Measurements from ENCODE around the gene TPRA1. TPM values are rescaled to one million over a fixed set of nuclear protein-coding genes. Genes with fewer than 3 reads are reported as not detected.

The TPRA1 gene
- total RNA-seq, 4 donors from 2014 or later: 36.2 to 47.5 (median 43.2) TPM

DNA sequence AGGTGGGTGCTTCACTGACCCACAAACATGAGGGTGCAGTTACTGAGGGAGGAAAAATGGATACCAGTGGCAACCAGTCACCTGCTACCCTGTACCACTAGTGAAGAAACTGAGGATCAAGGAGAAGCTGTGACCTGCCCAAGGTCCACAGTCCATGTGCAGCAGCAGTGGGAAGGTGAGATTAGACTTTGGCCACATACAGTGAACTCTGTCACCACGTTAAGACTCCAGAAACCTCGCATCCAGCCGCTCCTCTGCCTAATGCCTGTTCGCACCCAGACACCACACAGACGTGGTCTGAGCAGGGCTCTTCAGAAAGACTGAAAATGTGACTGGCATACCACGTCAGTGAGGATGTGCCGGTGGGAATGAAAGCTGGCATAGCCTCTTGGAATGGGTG is 20.0 kb downstream of the TPRA1 start:
- H3K9me3 ChIP-seq: no peaks in the 10 kb centered on the region
- H3K4me3 ChIP-seq (replicated peaks in 1 of 3): no peak overlapping the region
- no peak for DNase-seq
- WGBS, 2 donors: 95 to 98% methylated on average over 7 of the region's 7 CpGs
- TF ChIP-seq POLR2A (IDR thresholded peaks at IDR 0.05): no peak
- TF ChIP-seq, protein P1, sequence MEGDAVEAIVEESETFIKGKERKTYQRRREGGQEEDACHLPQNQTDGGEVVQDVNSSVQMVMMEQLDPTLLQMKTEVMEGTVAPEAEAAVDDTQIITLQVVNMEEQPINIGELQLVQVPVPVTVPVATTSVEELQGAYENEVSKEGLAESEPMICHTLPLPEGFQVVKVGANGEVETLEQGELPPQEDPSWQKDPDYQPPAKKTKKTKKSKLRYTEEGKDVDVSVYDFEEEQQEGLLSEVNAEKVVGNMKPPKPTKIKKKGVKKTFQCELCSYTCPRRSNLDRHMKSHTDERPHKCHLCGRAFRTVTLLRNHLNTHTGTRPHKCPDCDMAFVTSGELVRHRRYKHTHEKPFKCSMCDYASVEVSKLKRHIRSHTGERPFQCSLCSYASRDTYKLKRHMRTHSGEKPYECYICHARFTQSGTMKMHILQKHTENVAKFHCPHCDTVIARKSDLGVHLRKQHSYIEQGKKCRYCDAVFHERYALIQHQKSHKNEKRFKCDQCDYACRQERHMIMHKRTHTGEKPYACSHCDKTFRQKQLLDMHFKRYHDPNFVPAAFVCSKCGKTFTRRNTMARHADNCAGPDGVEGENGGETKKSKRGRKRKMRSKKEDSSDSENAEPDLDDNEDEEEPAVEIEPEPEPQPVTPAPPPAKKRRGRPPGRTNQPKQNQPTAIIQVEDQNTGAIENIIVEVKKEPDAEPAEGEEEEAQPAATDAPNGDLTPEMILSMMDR (IDR thresholded peaks at IDR 0.05): no peak
- H3K27ac ChIP-seq: no peak overlapping the region
- H3K36me3 ChIP-seq: peaks cover 10 to 13% of the 10 kb centered on the region in 2 donors
- no peaks in the 10 kb centered on the region for H3K27me3 ChIP-seq
- H3K4me1 ChIP-seq: peaks cover 17 to 28% of the 10 kb centered on the region in 2 donors
- intact Hi-C loops (cut with DNase I): no loop called here

DNA sequence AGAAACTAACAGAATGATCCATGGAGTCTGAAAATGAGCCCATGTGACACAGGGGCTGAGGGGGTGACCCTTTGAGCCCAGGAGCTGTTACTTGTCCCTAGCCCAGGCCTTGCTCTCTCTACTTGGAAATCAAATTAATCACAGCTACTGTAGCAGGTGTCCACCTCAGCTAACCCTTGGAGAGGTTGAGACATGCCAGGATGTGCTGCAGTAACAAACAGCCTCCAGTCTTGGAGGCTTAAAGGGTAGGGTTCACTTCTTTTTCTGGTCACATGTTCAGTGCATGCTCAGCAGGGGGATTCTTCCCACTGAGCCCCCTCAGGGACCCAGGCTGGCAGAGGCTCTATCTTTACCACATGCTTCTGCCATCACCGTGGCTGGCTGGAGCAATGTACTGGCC is 21.4 kb downstream of the TPRA1 start:
- H3K4me1 ChIP-seq: peaks cover 17 to 24% of the 10 kb centered on the region in 2 donors
- intact Hi-C loops (cut with DNase I): no loop called here
- no peak for TF ChIP-seq POLR2A (IDR thresholded peaks at IDR 0.05)
- TF ChIP-seq, protein P1 (IDR thresholded peaks at IDR 0.05): no peak
- H3K9me3 ChIP-seq: no peaks in the 10 kb centered on the region
- no peak overlapping the region for H3K27ac ChIP-seq
- no peak for DNase-seq
- no peaks in the 10 kb centered on the region for H3K27me3 ChIP-seq
- 100% methylated on average over 1 of the region's 1 CpG; no CpG with 5 or more reads in 1 of the 2 donors for WGBS, 2 donors
- no peak overlapping the region for H3K4me3 ChIP-seq (replicated peaks in 1 of 3)
- peaks cover 10 to 13% of the 10 kb centered on the region in 2 donors for H3K36me3 ChIP-seq

DNA sequence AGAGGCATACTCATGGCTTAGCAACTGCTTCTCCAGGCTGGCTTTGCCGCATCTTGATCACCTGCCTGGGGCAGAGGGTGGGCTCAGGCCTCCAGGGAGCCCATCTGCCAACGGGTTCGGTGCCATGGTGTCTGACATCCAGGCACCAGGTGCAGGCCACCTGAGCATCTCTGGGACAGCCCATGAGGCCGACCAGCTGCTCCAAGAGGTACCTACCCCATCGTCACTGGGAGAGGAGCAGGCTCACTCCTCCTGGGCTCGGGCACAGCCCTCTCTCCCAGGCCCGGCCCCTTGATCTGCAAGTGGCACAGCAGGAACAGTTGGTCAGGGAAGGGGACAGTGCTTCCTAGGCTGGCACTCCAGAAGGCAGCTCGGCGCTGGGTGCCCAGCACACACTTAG is 21.9 kb downstream of the TPRA1 start:
- H3K9me3 ChIP-seq: no peaks in the 10 kb centered on the region
- TF ChIP-seq, protein P1 (IDR thresholded peaks at IDR 0.05): no peak
- no peak for TF ChIP-seq POLR2A (IDR thresholded peaks at IDR 0.05)
- no peak overlapping the region for H3K27ac ChIP-seq
- DNase-seq: no peak
- no peak overlapping the region for H3K4me3 ChIP-seq (replicated peaks in 1 of 3)
- 80% methylated on average over 2 of the region's 9 CpGs; no CpG with 5 or more reads in 1 of the 2 donors for WGBS, 2 donors
- intact Hi-C loops (cut with DNase I): no loop called here
- no peaks in the 10 kb centered on the region for H3K27me3 ChIP-seq
- H3K36me3 ChIP-seq: peaks cover 8 to 12% of the 10 kb centered on the region in 2 donors
- peaks cover 17 to 24% of the 10 kb centered on the region in 2 donors for H3K4me1 ChIP-seq

DNA sequence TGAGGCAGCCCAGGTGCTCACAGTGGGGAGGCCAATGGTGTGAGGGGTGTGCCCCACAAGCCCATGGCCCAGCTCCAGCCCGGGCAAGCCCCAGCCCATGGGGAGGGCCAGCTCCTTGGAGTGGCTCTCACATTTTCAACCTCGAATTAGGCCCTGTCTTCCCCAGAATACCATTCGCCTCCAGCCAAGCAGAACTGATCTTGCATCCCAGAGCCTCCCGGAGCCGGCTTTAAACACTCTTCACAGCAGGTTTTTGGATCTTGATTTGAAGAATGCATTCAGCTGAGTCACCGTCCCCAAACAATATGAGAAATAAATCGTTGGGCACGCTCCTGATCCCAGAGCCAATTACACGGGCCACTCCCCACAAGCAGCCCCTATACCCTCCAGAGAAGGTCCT is 23.7 kb downstream of the TPRA1 start:
- H3K4me3 ChIP-seq (replicated peaks in 1 of 3): no peak overlapping the region
- no peaks in the 10 kb centered on the region for H3K9me3 ChIP-seq
- DNase-seq: peak; percentile 91 to 92
- no peaks in the 10 kb centered on the region for H3K27me3 ChIP-seq
- H3K36me3 ChIP-seq: peaks cover 0 to 5% of the 10 kb centered on the region in 2 donors
- peaks cover 10 to 20% of the 10 kb centered on the region in 2 donors for H3K4me1 ChIP-seq
- TF ChIP-seq, protein P1 (IDR thresholded peaks at IDR 0.05): no peak
- TF ChIP-seq POLR2A (IDR thresholded peaks at IDR 0.05): no peak
- peak overlapping the region in 2 of 3 donors; percentile 52 to 65 for H3K27ac ChIP-seq
- intact Hi-C loops (cut with DNase I): no loop called here
- WGBS, 2 donors: 18% methylated on average over 4 to 9 of the region's 9 CpGs

DNA sequence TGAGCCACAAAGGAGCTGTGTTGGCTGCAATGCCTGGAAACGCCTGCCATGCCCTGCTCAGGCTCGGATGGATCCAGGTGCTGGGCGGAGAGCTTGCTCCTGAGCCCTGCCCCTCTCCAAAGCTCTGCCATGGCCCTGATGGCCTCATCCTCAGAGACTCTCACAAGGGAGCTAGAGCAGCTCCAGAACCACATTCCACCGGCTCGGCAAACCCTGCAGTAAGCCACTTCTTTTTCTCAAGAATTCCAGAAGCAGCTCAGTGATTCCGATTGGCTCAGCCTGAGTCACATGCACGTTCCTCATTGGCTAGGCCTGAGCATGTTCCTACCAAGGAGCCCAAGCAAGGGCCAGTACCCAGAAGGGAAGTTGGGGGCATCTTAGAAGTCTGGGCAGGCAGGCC is 24.8 kb downstream of the TPRA1 start:
- DNase-seq: peak; percentile 31 to 57
- Histone ChIP-seq H3K27ac (peak overlapping the region in 2 of 3 donors; percentile 31 to 33), H3K9me3 (no peaks in the 10 kb centered on the region), H3K4me3 (replicated peaks in 1 of 3) (no peak overlapping the region), H3K27me3 (no peaks in the 10 kb centered on the region), H3K36me3 (peaks cover 0 to 1% of the 10 kb centered on the region in 2 donors), H3K4me1 (peaks cover 9 to 18% of the 10 kb centered on the region in 2 donors)
- intact Hi-C loops (cut with DNase I): no loop called here
- TF ChIP-seq, protein P1 (IDR thresholded peaks at IDR 0.05): no peak
- no peak for TF ChIP-seq POLR2A (IDR thresholded peaks at IDR 0.05)
- 57 to 75% methylated on average over 5 to 7 of the region's 7 CpGs for WGBS, 2 donors

Measured in thyroid gland (tissue), 4 donors.